Measurements from ENCODE around the gene DCAKD.
"Not testable (repeated sequence)": the region's sequence is repeated elsewhere in the genome, so short reads cannot be mapped to it uniquely, and the experiment has no call there.

DCAKD gene

DNA sequence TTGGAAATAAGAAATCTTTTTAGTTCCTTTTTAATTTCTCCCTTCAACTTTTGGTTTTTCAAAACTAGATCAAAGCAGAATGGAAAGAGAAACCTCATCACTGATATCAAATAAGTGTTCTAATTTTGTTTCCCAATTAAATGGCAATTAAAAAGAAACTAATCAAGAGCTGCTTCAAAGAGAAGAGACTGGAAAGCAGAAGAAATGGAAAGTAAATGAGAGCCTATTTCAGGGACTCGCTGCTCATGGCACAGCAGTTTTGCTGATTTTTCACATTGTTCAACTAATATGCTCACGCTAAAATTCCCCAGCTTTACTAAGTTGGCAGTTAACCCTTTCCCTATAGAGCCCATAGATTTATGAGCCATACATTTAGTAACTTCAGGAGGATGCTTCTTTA is 16.2 kb upstream of the DCAKD start:
- no peak for DNase-seq (ENCODE audit: low spot score)

- DNase-seq (ENCODE audit: low spot score): no peak
Measured at GRCh38 chr17:45063198-45063597, 11.8 kb upstream of the DCAKD start.

- DNase-seq (ENCODE audit: low spot score): no peak
Measured at GRCh38 chr17:45061606-45062205, 10.3 kb upstream of the DCAKD start.

DNA sequence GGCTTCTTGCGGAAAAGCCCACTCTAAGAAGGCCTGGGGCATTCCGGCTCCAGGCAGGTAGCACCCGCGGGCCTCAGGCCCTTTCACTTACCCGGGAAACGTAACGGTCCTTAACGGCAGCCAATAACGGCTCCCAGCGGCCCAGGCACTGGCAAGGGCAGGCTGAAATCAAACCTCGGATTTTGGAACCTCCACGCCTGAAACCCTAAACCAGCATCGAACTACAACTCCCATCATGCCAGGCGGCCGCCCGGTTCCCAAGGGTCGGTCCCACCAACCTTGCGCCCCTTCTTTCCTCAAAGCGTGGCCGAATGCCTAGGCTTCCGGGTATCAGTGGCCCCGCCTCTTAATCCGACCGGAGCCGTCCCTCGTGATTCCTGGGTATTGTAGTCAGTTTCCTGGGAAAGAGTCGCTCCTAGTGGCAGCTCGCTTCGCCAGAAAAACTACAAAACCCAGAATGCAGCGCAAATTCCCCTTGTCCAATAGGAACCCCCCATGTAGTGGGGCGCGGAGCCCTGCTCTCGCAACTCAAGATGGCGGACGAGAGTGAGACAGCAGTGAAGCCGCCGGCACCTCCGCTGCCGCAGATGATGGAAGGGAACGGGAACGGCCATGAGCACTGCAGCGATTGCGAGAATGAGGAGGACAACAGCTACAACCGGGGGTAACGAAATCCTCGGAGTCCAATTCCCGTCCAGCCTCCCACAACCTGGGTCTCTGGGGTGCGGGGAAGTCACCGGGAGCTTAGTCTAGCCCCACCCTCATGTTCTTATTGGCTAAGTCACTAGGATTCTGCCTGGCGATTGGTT is 9.6 kb upstream of the DCAKD start, which contains the start of gene NMT1:
Gene NMT1 (plus strand): TSS at position 521 of the 809 bp plus-strand sequence. CDS start 13 bp downstream, at position 534.
- DNase-seq (ENCODE audit: low spot score): peak; percentile 100

DNA sequence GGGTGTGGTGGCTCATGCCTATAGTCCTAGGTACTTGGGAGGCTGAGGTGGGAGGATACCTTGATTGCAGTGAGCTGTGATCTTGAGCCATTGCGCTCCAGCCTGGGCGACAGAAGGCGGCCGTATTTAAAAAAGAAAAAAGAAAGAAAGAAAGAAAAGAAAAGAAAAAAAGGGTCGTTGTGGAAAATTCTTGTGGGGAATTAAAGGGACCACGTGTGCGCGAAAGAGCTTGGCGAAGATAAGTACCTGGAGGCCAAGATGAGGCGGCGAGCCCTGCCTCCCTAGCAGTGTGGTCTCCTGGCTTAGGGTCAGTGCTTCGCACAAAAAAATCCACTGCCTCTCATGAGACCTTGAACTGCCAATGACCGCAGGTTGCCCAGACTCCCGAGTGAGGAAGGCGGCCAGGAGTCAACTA is 9.0 kb upstream of the DCAKD start:
- DNase-seq (ENCODE audit: low spot score): no peak

DNA sequence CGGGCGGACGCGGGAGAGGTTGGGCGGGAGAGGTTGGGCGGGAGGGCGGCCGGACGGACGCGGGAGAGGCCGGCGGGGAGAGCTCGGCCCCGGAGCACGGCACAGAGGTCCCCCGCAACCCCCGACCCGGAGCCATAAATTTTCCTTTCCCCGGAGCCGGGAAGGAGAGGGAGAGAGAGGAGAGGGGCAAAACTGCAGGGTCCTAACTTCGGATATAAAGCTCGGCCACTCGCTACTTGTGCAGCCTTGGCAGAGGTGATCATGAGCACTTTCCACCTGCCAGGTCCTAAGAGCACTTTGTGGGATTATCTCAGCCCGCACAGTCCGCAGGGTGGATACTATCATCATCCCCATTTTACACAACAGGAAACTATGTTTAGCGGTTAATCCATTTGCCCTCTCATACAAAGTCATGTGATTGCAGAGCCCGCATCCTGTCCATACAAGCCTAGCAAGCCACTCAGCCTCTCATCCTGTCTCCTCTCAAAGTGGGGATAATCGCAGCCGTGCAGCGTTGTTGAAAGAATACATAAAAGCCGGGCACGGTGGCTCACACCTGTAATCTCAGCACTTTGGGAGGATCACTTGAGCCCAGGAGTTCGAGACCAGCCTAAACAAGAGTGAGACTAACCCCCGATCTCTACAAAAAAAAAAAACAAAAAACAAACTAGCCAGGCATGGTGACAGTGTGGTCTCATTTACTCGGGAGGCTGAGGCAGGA is 780 bp upstream of the DCAKD start:
- peak; percentile 54 for DNase-seq (ENCODE audit: low spot score)

- DNase-seq (ENCODE audit: low spot score): not testable (repeated sequence)
Measured at GRCh38 chr17:45051720-45052051, 254 bp upstream of the DCAKD start.

DNA sequence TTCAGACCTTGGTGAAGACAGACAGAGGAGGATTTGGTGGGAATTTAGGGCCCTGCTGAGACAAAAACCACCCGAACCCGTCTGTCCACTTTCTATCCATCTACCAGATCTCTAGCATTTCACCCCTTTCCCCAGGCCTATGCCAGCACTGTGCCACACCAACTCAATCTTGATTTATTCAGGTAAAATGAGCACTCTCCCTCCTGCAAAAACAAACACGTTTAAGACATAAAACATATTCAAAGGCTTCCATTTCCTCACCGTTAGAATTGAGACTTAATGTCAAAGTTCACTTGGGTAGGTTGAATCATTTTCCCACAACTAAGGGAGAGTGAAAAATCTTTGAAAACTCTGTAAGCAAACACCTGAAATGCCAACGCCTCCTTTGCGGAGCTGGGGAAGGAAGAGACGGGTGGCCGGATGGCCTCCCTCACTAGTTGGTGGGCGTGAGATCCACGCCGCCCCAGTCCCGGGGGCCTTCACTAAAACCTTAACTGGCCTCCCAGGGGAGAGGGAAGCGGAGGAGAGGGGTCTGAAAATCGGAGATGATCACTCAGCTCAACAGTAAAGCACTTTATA is 862 bp downstream of the DCAKD start:
- DNase-seq (ENCODE audit: low spot score): peak; percentile 52

GRCh38 chr17:45048795-45049563 is 2.5 kb downstream of the DCAKD start:
- DNase-seq (ENCODE audit: low spot score): no peak

GRCh38 chr17:45046537-45047125 is 4.8 kb downstream of the DCAKD start:
- DNase-seq (ENCODE audit: low spot score): no peak

GRCh38 chr17:45043813-45044540 is 7.5 kb downstream of the DCAKD start:
- no peak for DNase-seq (ENCODE audit: low spot score)

- no peak for DNase-seq (ENCODE audit: low spot score)
Measured at GRCh38 chr17:45042346-45043120, 8.9 kb downstream of the DCAKD start.

GRCh38 chr17:45040459-45040858 is 11.0 kb downstream of the DCAKD start:
- no peak for DNase-seq (ENCODE audit: low spot score)

DNA sequence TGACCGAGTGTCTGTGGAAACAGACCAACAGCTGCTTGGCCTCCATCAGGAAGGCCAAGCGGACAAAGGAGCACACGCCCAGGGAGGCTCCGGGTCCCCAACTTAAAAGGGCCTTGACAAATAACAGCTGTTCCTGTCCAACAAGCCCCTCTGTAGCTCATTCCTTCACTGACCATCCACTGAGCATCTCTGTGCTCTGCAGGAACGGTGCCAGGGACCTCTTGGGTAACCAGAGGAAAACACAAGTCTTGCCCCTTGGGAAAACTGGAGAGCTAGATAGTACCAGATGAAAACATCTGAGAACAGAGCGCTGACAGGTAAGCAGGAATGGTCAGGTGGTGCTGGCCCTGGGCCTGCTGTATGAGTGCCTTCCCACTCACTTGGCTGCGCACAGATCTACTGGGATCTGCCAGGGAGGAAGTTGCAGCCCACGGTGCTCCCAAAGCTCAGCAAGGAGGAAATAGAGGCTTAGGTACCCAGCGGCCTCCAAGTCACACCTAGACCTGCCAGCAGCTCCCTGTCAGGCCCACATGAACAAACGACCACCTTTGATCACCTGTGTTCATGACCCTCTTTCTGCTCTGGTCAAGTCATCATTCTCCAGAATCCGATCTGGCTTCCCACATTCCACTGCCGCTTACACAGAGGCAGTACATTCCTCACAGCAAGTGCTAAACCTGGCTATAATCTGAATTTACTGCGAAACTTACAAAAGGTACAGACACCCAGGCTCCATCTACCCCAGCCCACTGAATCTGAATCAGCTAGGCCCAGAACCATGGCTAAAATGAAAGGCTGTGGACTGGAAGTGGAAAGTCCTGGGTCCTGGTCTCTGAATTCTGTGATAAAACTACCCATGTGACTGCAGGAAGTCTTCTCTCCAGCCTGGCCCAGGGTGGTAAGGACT is 12.5 kb downstream of the DCAKD start:
- no peak for DNase-seq (ENCODE audit: low spot score)

DNA sequence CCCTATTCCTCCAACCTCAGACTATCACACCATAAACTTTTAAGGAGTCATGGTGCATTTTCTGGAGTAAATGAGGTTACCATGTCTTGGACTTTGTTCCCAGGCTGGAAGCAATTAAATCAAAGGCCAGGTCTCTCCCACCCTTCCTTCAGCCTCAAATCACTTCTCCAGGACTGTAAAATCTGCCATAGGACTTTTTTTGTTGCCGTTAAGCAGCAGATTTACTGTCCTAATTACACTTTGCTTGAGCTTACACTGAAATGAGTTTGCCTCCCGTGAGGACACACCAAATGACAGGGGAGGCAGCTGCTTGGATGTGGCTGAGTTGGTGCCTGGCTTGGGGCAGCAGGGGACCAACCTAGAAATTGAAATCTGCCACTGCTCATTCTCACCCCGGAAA is 14.7 kb downstream of the DCAKD start:
- no peak for DNase-seq (ENCODE audit: low spot score)

- DNase-seq (ENCODE audit: low spot score): no peak
Measured at GRCh38 chr17:45035848-45036247, 15.6 kb downstream of the DCAKD start.

DNA sequence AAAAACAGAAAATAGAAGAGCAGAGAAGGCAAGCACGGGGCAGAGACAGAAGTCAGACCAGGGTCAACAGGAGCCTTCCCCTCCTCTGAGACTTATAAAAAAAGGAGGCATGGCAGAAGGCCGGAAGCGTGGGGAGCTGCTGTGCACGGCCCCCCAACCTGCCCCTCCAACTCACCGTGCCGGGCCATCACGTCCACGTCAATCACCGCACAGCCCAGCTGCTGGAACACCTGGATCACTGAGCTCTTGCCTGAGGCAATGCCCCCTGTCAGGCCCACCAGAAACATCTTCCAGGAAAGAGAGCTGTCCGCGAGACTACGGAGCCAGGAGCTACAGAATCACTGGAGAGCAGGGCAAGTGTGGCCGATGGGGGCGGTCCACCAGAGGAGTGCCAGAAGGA is 16.8 kb downstream of the DCAKD start:
- no peak for DNase-seq (ENCODE audit: low spot score)

DNA sequence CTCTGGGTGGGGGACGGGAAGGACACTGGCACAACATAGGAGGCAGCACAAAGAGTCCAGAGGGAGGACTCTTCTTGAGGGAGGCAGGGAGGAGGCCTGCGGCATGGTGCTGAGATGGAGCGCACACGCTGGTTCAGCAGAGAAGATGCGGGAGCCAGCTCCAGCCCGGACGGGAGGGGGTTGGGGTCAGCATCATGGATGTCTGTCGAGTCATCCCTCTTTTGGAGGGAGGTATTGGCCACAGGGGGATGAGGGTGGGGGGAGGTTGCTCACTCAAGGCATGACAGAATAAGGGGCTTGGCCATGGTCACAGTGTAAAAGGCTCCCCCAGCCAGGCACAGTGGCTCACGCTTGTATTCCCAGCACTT is 19.3 kb downstream of the DCAKD start:
- no peak for DNase-seq (ENCODE audit: low spot score)

All from SK-N-DZ (cell line).